NCI-H2227 (cell line): ENCODE data around the gene PARPBP.
"Not testable (repeated sequence)": the region's sequence is repeated elsewhere in the genome, so short reads cannot be mapped to it uniquely, and the experiment has no call there.

Experiments
- DNase-seq: peaks from one replicate; lab custom pipeline; 2025; ENCODE audit not compliant: unreplicated experiment; lab: John Stamatoyannopoulos, UW

Gene PARPBP

DNA sequence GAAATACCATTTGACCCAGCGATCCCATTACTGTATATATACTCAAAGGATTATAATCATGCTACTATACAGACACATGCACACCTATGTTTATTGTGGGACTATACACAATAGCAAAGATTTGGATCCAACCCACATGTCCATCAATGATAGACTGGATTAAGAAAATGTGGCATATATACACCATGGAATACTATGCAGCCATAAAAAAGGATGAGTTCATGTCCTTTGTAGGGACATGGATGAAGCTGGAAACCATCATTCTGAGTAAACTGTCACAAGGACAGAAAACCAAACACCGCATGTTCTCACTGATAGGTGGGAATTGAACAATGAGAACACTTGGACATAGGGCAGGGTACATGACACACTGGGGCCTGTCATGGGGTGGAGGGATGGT lies 120.9 kb downstream of the PARPBP start:
- DNase-seq, result not testable (repeated sequence)
